Upper lobe of left lung (tissue), 4 donors: Measurements from ENCODE around the gene SYNPR.

Experiments
- EP300 ChIP-seq, 4 donors: sonication (generic); formaldehyde crosslinking; IDR thresholded peaks; one replicate each; pipeline ENCODE4 v1.5.1; 2017; ENCODE audit warnings: antibody characterized with exemption in 4 of 4, control low read depth in 2 of 4
- POLR2A ChIP-seq, 4 donors: fragments of 450-650 bp; IDR thresholded peaks; one replicate each; pipeline ENCODE4 v1.5.1; 2016 to 2017; ENCODE audit warnings: antibody characterized with exemption in 4 of 4, mild to moderate bottlenecking in 2 of 4
- POLR2AphosphoS5 ChIP-seq, 2 donors: sonication (generic); formaldehyde crosslinking; IDR thresholded peaks; one replicate each; pipeline ENCODE4 v1.5.1; 2017; ENCODE audit warnings: antibody characterized with exemption in 2 of 2
- TF ChIP-seq, protein P1 (sequence below), 6 experiments: fragments of 450-650 bp in 4 of 6; fragments of 200-600 bp in 2 of 6; sonication (generic) in 2 of 6; IDR thresholded peaks; one replicate each; pipeline ENCODE4 v1.5.1; 2016 to 2019; ENCODE audit warnings: antibody characterized with exemption in 6 of 6

DNA sequence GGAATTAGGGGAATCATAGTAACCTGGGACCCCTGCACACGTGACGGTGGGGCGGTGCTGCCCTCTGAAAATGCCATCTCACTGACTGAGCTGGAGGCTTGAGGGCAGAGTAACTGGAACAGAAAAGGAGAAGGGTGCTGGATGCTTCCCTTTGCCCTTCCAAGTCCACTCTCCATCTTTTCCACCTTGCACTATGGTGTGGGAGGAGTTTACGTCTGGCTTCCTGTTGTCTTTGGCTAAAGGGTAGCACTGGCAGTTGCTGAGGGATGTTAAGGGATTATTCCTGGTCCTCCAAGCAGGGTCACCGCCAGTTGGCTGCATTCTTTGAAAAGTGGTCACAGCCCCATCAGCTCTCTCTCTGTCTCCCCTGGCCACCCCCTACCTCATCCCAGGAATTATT, 245.0 kb downstream of the SYNPR start:
- TF ChIP-seq, protein P1, sequence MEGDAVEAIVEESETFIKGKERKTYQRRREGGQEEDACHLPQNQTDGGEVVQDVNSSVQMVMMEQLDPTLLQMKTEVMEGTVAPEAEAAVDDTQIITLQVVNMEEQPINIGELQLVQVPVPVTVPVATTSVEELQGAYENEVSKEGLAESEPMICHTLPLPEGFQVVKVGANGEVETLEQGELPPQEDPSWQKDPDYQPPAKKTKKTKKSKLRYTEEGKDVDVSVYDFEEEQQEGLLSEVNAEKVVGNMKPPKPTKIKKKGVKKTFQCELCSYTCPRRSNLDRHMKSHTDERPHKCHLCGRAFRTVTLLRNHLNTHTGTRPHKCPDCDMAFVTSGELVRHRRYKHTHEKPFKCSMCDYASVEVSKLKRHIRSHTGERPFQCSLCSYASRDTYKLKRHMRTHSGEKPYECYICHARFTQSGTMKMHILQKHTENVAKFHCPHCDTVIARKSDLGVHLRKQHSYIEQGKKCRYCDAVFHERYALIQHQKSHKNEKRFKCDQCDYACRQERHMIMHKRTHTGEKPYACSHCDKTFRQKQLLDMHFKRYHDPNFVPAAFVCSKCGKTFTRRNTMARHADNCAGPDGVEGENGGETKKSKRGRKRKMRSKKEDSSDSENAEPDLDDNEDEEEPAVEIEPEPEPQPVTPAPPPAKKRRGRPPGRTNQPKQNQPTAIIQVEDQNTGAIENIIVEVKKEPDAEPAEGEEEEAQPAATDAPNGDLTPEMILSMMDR (IDR thresholded peaks at IDR 0.05) = no peak
- no peak for TF ChIP-seq POLR2A (IDR thresholded peaks at IDR 0.05)
- no peak for TF ChIP-seq EP300 (IDR thresholded peaks at IDR 0.05)
- no peak for TF ChIP-seq POLR2AphosphoS5 (IDR thresholded peaks at IDR 0.05)
